HG02970 (cell line): ENCODE results near the gene DCP1B.

Source experiments
- ATAC-seq: cut with Tn5 transposase; IDR thresholded peaks from one replicate; pipeline ENCODE4 v1.9.1; 2021; ENCODE audit warnings: mild to moderate bottlenecking, moderate library complexity, moderate number of reproducible peaks; ENCODE audit not compliant: unreplicated experiment, low FRiP score

The DCP1B gene

GRCh38 chr12:1924996-1925683 is 79.1 kb downstream of the DCP1B start:
- ATAC-seq: no peak

- ATAC-seq: no peak
Measured at GRCh38 chr12:1922985-1923384, 81.3 kb downstream of the DCP1B start.

GRCh38 chr12:1922075-1922709 is 82.1 kb downstream of the DCP1B start:
- ATAC-seq: no peak

- no peak for ATAC-seq
Measured at GRCh38 chr12:1920971-1921370, 83.3 kb downstream of the DCP1B start.

- no peak for ATAC-seq
Measured at GRCh38 chr12:1920436-1920835, 83.8 kb downstream of the DCP1B start.

- no peak for ATAC-seq
Measured at GRCh38 chr12:1919763-1920162, 84.5 kb downstream of the DCP1B start.

GRCh38 chr12:1919284-1919683 is 85.0 kb downstream of the DCP1B start:
- ATAC-seq: no peak

GRCh38 chr12:1918884-1919236 is 85.4 kb downstream of the DCP1B start:
- ATAC-seq: no peak

- ATAC-seq: no peak
Measured at GRCh38 chr12:1918081-1918883, 86.0 kb downstream of the DCP1B start, which contains the start of gene CACNA2D4. Gene CACNA2D4, minus strand, starts transcription at chr12:1918652. Its CDS starts 179 bp downstream, at chr12:1918473.

- ATAC-seq: no peak
Measured at GRCh38 chr12:1917172-1918070, 86.8 kb downstream of the DCP1B start.

GRCh38 chr12:1916371-1917171 is 87.7 kb downstream of the DCP1B start:
- no peak for ATAC-seq

GRCh38 chr12:1915082-1915968 is 88.9 kb downstream of the DCP1B start:
- no peak for ATAC-seq

GRCh38 chr12:1914114-1914911 is 89.9 kb downstream of the DCP1B start:
- no peak for ATAC-seq

GRCh38 chr12:1913377-1914113 is 90.7 kb downstream of the DCP1B start:
- ATAC-seq: no peak

GRCh38 chr12:1912580-1913376 is 91.5 kb downstream of the DCP1B start:
- ATAC-seq: no peak
